ENCODE data around the gene RABGEF1.
"Not testable (repeated sequence)": the region's sequence is repeated elsewhere in the genome, so short reads cannot be mapped to it uniquely, and the experiment has no call there.

The RABGEF1 gene

DNA sequence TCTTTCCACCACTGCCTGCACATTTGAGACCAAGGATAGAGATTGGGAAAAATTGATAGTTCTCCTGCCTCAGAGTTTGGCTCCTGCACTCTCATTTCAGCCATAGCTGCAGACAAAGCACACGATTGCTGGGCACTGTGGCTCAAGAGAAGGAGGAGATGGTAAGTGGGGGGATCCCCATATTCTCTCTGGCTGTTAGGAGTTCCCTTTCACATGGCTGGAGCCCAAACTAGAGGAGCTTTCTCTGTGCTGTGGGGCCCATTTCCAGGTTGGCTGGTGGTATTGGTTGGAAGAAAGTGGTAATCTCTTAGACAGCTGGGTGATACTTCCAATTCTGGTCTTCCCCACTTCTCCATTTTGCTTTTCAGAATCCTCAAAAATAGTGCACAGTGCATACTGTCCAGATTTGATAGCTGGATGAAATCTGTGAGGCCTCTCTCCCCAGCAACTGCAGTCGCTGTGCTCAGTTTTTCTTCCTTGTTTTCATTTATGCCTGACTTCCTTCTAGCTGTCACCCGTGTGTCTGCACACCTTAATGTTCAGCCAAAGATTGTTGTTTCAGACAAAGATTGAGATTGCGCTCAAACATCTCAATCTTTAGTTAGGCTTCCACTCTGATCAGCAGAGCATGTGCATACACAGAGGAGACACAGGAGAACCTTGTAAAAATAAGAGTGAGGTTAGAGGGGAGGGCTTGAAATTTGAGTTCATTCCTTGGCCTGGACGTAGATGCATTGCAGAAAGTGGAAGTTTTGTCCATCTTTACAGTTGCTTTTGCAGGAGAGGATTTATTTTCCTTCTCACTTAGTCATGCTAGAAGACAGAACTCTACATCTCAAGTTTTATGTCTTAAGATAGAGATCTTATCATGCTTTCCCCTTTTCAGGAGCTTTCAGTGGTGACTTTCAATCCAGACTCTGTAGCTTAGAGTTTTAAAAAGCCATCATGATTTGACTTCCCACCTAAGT lies 28.6 kb downstream of the RABGEF1 start:
- Histone ChIP-seq H3K9me3 (ENCODE audit: insufficient read depth, low read depth, low read length) (no peaks in the 10 kb centered on the region), H3K27me3 (ENCODE audit: insufficient read depth, low read length, poor library complexity, severe bottlenecking) (no peaks in the 10 kb centered on the region), H2AFZ (ENCODE audit: low read length) (no peak overlapping the region), H4K20me1 (ENCODE audit: insufficient read depth, low read length, poor library complexity, severe bottlenecking) (peaks cover 24% of the 10 kb centered on the region), H3K36me3 (ENCODE audit: insufficient read depth, low read length) (peaks cover 11% of the 10 kb centered on the region; the same call in 1 of the 2 replicates), H3K79me2 (ENCODE audit: insufficient read depth, low read length) (peaks cover 49% of the 10 kb centered on the region; the same call in 1 of the 2 replicates), H3K9ac (ENCODE audit: low read depth, low read length, poor library complexity, severe bottlenecking) (no peak overlapping the region), H3K4me1 (ENCODE audit: insufficient read depth, low read length, poor library complexity, severe bottlenecking) (peaks cover 26% of the 10 kb centered on the region), H3F3A (ENCODE audit: low read depth) (no peaks in the 10 kb centered on the region), H3K4me2 (ENCODE audit: low read depth, low read length, poor library complexity, severe bottlenecking) (peak overlapping the region; percentile 8), H3K9me2 (replicated peaks; ENCODE audit: low read depth, low read length) (no peaks in the 10 kb centered on the region), H3K4me3 (ENCODE audit: low read length, poor library complexity, severe bottlenecking) (no peak overlapping the region)
- TF ChIP-seq EZH2phosphoT487 (IDR thresholded peaks at IDR 0.05; ENCODE audit: borderline replicate concordance): no peak
- TF ChIP-seq, protein P1, sequence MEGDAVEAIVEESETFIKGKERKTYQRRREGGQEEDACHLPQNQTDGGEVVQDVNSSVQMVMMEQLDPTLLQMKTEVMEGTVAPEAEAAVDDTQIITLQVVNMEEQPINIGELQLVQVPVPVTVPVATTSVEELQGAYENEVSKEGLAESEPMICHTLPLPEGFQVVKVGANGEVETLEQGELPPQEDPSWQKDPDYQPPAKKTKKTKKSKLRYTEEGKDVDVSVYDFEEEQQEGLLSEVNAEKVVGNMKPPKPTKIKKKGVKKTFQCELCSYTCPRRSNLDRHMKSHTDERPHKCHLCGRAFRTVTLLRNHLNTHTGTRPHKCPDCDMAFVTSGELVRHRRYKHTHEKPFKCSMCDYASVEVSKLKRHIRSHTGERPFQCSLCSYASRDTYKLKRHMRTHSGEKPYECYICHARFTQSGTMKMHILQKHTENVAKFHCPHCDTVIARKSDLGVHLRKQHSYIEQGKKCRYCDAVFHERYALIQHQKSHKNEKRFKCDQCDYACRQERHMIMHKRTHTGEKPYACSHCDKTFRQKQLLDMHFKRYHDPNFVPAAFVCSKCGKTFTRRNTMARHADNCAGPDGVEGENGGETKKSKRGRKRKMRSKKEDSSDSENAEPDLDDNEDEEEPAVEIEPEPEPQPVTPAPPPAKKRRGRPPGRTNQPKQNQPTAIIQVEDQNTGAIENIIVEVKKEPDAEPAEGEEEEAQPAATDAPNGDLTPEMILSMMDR (conservative IDR thresholded peaks at IDR 0.05; ENCODE audit: low read length): no peak

GRCh38 chr7:66769833-66770512 lies 29.4 kb downstream of the RABGEF1 start:
- Histone ChIP-seq H3K9ac (ENCODE audit: low read depth, low read length, poor library complexity, severe bottlenecking) (no peak overlapping the region), H3K27me3 (ENCODE audit: insufficient read depth, low read length, poor library complexity, severe bottlenecking) (no peaks in the 10 kb centered on the region), H3K36me3 (ENCODE audit: insufficient read depth, low read length) (peaks cover 19% of the 10 kb centered on the region; the same call in 1 of the 2 replicates), H3K4me2 (ENCODE audit: low read depth, low read length, poor library complexity, severe bottlenecking) (no peak overlapping the region), H3F3A (ENCODE audit: low read depth) (no peaks in the 10 kb centered on the region), H3K79me2 (ENCODE audit: insufficient read depth, low read length) (peaks cover 43% of the 10 kb centered on the region; the same call in 1 of the 2 replicates), H2AFZ (ENCODE audit: low read length) (no peak overlapping the region), H3K4me3 (ENCODE audit: low read length, poor library complexity, severe bottlenecking) (no peak overlapping the region), H3K9me3 (ENCODE audit: insufficient read depth, low read depth, low read length) (no peaks in the 10 kb centered on the region), H3K4me1 (ENCODE audit: insufficient read depth, low read length, poor library complexity, severe bottlenecking) (peaks cover 26% of the 10 kb centered on the region), H3K9me2 (replicated peaks; ENCODE audit: low read depth, low read length) (no peaks in the 10 kb centered on the region), H4K20me1 (ENCODE audit: insufficient read depth, low read length, poor library complexity, severe bottlenecking) (peaks cover 24% of the 10 kb centered on the region)
- TF ChIP-seq, protein P1 (conservative IDR thresholded peaks at IDR 0.05; ENCODE audit: low read length): no peak
- TF ChIP-seq EZH2phosphoT487 (IDR thresholded peaks at IDR 0.05; ENCODE audit: borderline replicate concordance): no peak

GRCh38 chr7:66771795-66772194 lies 31.3 kb downstream of the RABGEF1 start:
- TF ChIP-seq, protein P1 (conservative IDR thresholded peaks at IDR 0.05; ENCODE audit: low read length): no peak
- no peak for TF ChIP-seq EZH2phosphoT487 (IDR thresholded peaks at IDR 0.05; ENCODE audit: borderline replicate concordance)

DNA sequence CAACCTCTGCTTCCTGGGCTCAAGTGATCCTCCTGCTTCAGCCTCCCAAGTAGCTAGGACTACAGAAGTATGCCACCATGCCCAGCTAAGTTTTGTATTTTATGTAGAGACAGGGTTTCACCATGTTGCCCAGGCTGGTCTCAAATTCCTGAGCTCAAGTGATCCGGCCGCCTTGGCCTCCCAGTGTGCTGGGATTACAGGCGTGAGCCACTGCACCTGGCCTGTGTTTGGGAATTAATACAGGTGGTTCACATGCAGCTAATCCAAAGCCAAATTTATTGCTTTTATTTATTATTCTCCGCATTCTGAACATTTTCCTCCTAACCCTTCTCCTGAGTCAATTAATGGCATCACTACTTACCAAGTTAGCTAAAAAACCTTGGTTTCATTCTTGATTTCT lies 33.2 kb downstream of the RABGEF1 start:
- H2AFZ ChIP-seq (ENCODE audit: low read length); H3K9ac ChIP-seq (ENCODE audit: low read depth, low read length, poor library complexity, severe bottlenecking); H3K4me2 ChIP-seq (ENCODE audit: low read depth, low read length, poor library complexity, severe bottlenecking); H3K27me3 ChIP-seq (ENCODE audit: insufficient read depth, low read length, poor library complexity, severe bottlenecking); H3K9me2 ChIP-seq (replicated peaks; ENCODE audit: low read depth, low read length); H3F3A ChIP-seq (ENCODE audit: low read depth); H3K4me3 ChIP-seq (ENCODE audit: low read length, poor library complexity, severe bottlenecking); H3K9me3 ChIP-seq (ENCODE audit: insufficient read depth, low read depth, low read length): not testable (repeated sequence)
- H4K20me1 ChIP-seq (ENCODE audit: insufficient read depth, low read length, poor library complexity, severe bottlenecking): peaks cover 18% of the 10 kb centered on the region
- H3K79me2 ChIP-seq (ENCODE audit: insufficient read depth, low read length): peaks cover 32% of the 10 kb centered on the region; the same call in 1 of the 2 replicates
- peaks cover 12% of the 10 kb centered on the region for H3K4me1 ChIP-seq (ENCODE audit: insufficient read depth, low read length, poor library complexity, severe bottlenecking)
- H3K36me3 ChIP-seq (ENCODE audit: insufficient read depth, low read length): peaks cover 54% of the 10 kb centered on the region; the same call in 1 of the 2 replicates

More at GRCh38 chr7:66771795-66772194, 31.3 kb downstream of the RABGEF1 start:
- H3K36me3 ChIP-seq (ENCODE audit: insufficient read depth, low read length): peaks cover 38% of the 10 kb centered on the region; the same call in 1 of the 2 replicates
- H4K20me1 ChIP-seq (ENCODE audit: insufficient read depth, low read length, poor library complexity, severe bottlenecking): peaks cover 24% of the 10 kb centered on the region
- no peaks in the 10 kb centered on the region for H3K9me3 ChIP-seq (ENCODE audit: insufficient read depth, low read depth, low read length)
- H3K4me2 ChIP-seq (ENCODE audit: low read depth, low read length, poor library complexity, severe bottlenecking): no peak overlapping the region
- H3K9me2 ChIP-seq (replicated peaks; ENCODE audit: low read depth, low read length): no peaks in the 10 kb centered on the region
- H3K4me1 ChIP-seq (ENCODE audit: insufficient read depth, low read length, poor library complexity, severe bottlenecking): peaks cover 26% of the 10 kb centered on the region
- peaks cover 40% of the 10 kb centered on the region; the same call in 1 of the 2 replicates for H3K79me2 ChIP-seq (ENCODE audit: insufficient read depth, low read length)
- no peak overlapping the region for H3K9ac ChIP-seq (ENCODE audit: low read depth, low read length, poor library complexity, severe bottlenecking)
- H3F3A ChIP-seq (ENCODE audit: low read depth): no peaks in the 10 kb centered on the region
- H2AFZ ChIP-seq (ENCODE audit: low read length): no peak overlapping the region
- H3K27me3 ChIP-seq (ENCODE audit: insufficient read depth, low read length, poor library complexity, severe bottlenecking): no peaks in the 10 kb centered on the region
- no peak overlapping the region for H3K4me3 ChIP-seq (ENCODE audit: low read length, poor library complexity, severe bottlenecking)

Data from Loucy (cell line).